A549 (cell line): ENCODE results near the gene FOXB2.

ENCODE experiments used
- CEBPB ChIP-seq, 2 experiments: fragments of >200 bp in 1 of 2; sonication (Bioruptor Twin) in 1 of 2; formaldehyde crosslinking in 1 of 2; IDR thresholded peaks; 2 replicates each; pipeline ENCODE4 v1.6.1; 2012 to 2016
- CHD2 ChIP-seq: fragments of 150-350 bp; IDR thresholded peaks from 2 replicates; pipeline ENCODE4 v1.6.1; 2014; ENCODE audit warnings: low read length; ENCODE audit not compliant: partially characterized antibody
- EHMT2 ChIP-seq: fragments of 200-600 bp; sonication (generic); IDR thresholded peaks from 2 replicates; pipeline ENCODE4 v1.6.1; 2016; ENCODE audit warnings: antibody characterized with exemption, low read depth, mild to moderate bottlenecking, moderate library complexity
- EP300 ChIP-seq, 2 experiments: fragments of >200 bp; sonication (Bioruptor Twin); formaldehyde crosslinking; IDR thresholded peaks; 2 replicates in 1 of 2; 3 replicates in 1 of 2; pipeline ENCODE4 v1.6.1; 2016 to 2017
- HOXB5 ChIP-seq: fragments of 250-450 bp; sonication (Bioruptor Pico); IDR thresholded peaks from 2 replicates; pipeline ENCODE4 v1.5.0; 2020; ENCODE audit warnings: mild to moderate bottlenecking, moderate library complexity
- POLR2A ChIP-seq: IDR thresholded peaks from 2 replicates; pipeline ENCODE4 v1.6.1; 2012; ENCODE audit warnings: mild to moderate bottlenecking, low read length
- POLR2AphosphoS2 ChIP-seq: conservative IDR thresholded peaks from 2 replicates; pipeline ENCODE4 v1.6.1; 2012; ENCODE audit warnings: low read length, improper control_type of control experiment, inconsistent platforms
- RAD21 ChIP-seq, 2 experiments: fragments of >200 bp in 1 of 2; sonication (Bioruptor Twin) in 1 of 2; formaldehyde crosslinking in 1 of 2; IDR thresholded peaks in 1 of 2; conservative IDR thresholded peaks in 1 of 2; 2 replicates in 1 of 2; 3 replicates in 1 of 2; pipeline ENCODE4 v1.6.1; 2012 to 2018; ENCODE audit warnings: inconsistent platforms in 1 of 2
- RFX5 ChIP-seq: fragments of 450-650 bp; IDR thresholded peaks from 2 replicates; pipeline ENCODE4 v1.7.1; 2014; ENCODE audit warnings: antibody characterized with exemption, mild to moderate bottlenecking, moderate library complexity
- ZC3H11A ChIP-seq: fragments of 450-650 bp; IDR thresholded peaks from 2 replicates; pipeline ENCODE4 v1.6.1; 2014; ENCODE audit warnings: antibody characterized with exemption, mild to moderate bottlenecking
- TF ChIP-seq, protein P1 (sequence below): fragments of >200 bp; sonication (Bioruptor Twin); formaldehyde crosslinking; IDR thresholded peaks from 3 replicates; pipeline ENCODE4 v1.5.1; 2016
- TF ChIP-seq, protein P2 (sequence below): fragments of 150-350 bp; IDR thresholded peaks from 2 replicates; pipeline ENCODE4 v1.6.1; 2014; ENCODE audit warnings: low read depth, mild to moderate bottlenecking, low read length
- TF ChIP-seq, protein P3 (sequence below): IDR thresholded peaks from 2 replicates; pipeline ENCODE4 v1.6.1; 2012
- TF ChIP-seq, protein P4 (sequence below): fragments of 200-600 bp; sonication (generic); IDR thresholded peaks from 2 replicates; pipeline ENCODE4 v1.6.1; 2016; ENCODE audit warnings: antibody characterized with exemption, mild to moderate bottlenecking, moderate library complexity

DNA sequence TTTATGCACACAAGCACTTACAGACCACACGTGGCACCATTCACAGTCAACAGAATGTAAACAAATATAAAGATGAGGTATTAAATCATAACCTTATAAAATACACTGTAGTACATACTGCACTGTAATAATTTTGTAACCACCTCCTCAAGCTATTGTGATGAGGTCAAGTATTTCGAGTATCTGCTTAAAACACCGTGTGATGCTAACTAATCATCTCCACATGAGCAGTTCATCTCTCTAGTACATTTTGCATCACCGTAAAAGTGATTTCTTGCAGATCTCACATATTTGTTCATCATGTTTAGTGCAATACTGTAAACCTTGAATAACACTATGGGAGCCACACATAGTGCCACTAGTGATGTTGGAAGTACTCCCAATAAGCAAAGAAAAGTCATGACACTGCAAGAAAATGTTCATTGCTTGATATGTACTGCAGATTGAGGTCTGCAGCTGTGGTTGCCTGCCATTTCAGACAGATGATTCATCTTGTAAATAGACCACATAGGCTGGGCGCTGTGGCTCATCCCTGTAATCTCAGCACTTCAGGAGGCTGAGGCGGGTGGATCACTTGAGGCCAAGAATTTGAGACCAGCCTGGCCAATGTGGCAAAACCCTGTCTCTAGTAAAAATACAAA is 44.3 kb downstream of the FOXB2 start:
- TF ChIP-seq POLR2AphosphoS2 = no peak
- TF ChIP-seq, protein P1, sequence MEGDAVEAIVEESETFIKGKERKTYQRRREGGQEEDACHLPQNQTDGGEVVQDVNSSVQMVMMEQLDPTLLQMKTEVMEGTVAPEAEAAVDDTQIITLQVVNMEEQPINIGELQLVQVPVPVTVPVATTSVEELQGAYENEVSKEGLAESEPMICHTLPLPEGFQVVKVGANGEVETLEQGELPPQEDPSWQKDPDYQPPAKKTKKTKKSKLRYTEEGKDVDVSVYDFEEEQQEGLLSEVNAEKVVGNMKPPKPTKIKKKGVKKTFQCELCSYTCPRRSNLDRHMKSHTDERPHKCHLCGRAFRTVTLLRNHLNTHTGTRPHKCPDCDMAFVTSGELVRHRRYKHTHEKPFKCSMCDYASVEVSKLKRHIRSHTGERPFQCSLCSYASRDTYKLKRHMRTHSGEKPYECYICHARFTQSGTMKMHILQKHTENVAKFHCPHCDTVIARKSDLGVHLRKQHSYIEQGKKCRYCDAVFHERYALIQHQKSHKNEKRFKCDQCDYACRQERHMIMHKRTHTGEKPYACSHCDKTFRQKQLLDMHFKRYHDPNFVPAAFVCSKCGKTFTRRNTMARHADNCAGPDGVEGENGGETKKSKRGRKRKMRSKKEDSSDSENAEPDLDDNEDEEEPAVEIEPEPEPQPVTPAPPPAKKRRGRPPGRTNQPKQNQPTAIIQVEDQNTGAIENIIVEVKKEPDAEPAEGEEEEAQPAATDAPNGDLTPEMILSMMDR = no peak
- TF ChIP-seq CEBPB (IDR thresholded peaks at IDR 0.05) = no peak
- TF ChIP-seq, protein P2, sequence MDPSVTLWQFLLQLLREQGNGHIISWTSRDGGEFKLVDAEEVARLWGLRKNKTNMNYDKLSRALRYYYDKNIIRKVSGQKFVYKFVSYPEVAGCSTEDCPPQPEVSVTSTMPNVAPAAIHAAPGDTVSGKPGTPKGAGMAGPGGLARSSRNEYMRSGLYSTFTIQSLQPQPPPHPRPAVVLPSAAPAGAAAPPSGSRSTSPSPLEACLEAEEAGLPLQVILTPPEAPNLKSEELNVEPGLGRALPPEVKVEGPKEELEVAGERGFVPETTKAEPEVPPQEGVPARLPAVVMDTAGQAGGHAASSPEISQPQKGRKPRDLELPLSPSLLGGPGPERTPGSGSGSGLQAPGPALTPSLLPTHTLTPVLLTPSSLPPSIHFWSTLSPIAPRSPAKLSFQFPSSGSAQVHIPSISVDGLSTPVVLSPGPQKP = no peak
- TF ChIP-seq POLR2A = no peak
- TF ChIP-seq EP300 (IDR thresholded peaks at IDR 0.05) = no peak
- no peak for TF ChIP-seq ZC3H11A
- TF ChIP-seq EHMT2 = no peak
- TF ChIP-seq, protein P3, sequence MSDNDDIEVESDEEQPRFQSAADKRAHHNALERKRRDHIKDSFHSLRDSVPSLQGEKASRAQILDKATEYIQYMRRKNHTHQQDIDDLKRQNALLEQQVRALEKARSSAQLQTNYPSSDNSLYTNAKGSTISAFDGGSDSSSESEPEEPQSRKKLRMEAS = peak; percentile 48
- no peak for TF ChIP-seq RFX5
- TF ChIP-seq, protein P4, sequence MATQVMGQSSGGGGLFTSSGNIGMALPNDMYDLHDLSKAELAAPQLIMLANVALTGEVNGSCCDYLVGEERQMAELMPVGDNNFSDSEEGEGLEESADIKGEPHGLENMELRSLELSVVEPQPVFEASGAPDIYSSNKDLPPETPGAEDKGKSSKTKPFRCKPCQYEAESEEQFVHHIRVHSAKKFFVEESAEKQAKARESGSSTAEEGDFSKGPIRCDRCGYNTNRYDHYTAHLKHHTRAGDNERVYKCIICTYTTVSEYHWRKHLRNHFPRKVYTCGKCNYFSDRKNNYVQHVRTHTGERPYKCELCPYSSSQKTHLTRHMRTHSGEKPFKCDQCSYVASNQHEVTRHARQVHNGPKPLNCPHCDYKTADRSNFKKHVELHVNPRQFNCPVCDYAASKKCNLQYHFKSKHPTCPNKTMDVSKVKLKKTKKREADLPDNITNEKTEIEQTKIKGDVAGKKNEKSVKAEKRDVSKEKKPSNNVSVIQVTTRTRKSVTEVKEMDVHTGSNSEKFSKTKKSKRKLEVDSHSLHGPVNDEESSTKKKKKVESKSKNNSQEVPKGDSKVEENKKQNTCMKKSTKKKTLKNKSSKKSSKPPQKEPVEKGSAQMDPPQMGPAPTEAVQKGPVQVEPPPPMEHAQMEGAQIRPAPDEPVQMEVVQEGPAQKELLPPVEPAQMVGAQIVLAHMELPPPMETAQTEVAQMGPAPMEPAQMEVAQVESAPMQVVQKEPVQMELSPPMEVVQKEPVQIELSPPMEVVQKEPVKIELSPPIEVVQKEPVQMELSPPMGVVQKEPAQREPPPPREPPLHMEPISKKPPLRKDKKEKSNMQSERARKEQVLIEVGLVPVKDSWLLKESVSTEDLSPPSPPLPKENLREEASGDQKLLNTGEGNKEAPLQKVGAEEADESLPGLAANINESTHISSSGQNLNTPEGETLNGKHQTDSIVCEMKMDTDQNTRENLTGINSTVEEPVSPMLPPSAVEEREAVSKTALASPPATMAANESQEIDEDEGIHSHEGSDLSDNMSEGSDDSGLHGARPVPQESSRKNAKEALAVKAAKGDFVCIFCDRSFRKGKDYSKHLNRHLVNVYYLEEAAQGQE = no peak
- TF ChIP-seq HOXB5 (CRISPR knock-in tag) = no peak
- no peak for TF ChIP-seq CHD2
- TF ChIP-seq RAD21 (conservative IDR thresholded peaks at IDR 0.05 in 1 of 2, IDR thresholded peaks at IDR 0.05 in 1 of 2) = no peak
